ENCODE results near the gene LSM2.
"Not testable (repeated sequence)": the region's sequence is repeated elsewhere in the genome, so short reads cannot be mapped to it uniquely, and the experiment has no call there.

The LSM2 gene

DNA sequence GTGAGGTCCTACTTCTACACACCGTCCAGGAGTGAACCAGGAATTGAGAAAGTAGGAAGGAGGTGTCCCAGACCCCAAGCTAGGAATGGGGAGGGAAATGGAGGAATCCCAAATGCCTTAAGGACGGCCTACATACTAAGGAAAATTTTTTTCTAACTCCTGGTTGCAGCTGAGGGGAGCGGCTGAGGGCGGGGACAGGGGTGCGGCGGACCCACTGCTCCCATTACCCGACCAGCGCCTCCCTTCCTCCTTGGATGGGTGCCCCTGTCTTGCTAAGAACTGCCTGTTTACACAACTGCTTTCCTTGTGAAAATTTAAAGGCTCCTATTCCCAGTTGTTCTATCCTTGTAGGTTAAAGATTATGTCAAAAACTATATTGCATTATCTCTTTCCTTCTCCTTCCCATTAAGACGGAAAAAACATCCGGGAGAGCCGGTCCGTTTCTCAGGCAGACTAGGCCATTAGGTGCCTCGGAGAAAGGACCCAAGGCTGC, 20.1 kb upstream of the LSM2 start:
- DNase-seq = peak; percentile 87 to 93

DNA sequence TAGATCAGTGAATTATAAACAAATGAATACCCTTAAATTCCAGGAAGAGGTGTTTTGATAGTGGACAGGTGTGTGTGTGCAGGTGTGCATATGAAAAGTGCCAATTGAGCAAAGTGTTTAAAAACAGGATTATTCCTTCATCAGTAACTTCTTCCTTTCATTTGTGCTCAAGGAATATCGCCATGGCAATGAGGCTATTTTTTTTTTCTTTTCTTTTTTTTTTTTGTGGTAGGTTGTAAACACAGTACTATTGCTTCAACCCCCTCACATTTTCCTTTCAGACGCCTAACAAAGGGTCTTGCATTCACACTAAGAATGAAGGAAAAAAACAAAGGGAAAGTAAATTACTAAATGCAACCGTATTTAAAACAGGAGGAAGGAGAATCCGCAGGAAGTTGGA, 18.8 kb upstream of the LSM2 start:
- no peak for DNase-seq

DNA sequence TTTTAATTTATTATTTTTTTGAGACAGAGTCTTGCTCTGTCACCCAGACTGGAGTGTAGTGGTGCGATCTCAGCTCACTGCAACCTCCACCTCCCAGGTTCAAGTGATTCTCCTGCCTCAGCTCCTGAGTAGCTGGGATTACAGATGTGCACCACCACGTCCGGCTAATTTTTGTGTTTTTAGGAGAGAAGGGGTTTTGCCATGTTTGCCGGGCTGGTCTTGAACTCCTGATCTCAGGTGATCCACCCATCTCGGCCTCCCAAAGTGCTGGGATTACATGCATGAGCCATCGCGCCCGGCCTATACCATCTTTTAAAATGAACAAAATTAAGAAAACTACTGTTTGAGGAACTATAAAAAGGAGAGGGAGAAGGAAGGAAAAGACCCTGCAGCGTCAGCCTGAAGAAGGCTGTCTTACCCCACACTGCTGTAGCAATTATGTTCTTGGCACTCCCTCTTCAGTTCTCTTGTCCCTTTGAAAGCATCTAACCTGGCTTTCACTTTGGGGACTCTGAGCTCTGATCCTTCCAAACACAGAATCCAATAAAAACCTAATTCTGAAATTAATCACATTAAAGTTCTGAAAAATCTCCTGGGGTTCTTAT, 16.9 kb upstream of the LSM2 start:
- peak; percentile 34 to 53 for DNase-seq

DNA sequence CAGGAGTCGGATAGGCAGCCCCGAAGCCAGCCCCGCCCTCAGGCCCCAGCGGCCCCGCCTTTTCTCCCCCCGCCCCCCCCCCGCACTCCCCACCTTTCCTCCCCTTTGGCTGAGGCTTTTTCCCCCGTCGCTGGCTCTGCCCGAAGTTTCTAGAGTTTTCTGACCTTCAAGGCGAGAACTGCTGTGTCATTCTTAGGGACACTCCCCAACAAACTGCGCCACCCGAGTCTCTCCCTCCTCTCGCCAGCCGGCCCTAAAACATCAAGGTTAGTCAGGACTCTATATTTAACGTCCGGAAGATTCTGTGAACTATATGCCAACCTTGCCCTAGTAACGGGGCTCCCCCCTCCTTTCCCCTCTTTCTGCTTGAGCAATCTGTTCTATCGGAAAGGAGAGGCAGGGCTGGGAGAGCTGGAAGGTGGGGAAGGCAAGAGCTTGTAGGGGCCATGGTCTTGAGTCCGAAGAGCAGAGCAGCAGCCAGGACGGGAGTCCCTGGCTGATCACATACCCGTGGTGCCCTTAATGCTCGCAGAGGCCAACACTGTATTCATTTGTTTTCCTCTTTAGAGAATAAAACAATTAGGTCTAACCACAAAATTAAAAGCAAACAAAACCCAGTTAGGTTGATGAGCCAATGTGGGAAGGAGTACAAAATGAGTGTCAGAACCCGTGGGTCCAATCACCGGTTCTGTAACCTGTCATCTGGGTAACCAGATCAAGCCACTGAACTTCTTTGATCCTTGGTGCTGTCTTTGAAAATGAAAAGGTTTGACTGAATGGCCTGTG, 15.5 kb upstream of the LSM2 start:
- DNase-seq = peak; percentile 64 to 76

DNA sequence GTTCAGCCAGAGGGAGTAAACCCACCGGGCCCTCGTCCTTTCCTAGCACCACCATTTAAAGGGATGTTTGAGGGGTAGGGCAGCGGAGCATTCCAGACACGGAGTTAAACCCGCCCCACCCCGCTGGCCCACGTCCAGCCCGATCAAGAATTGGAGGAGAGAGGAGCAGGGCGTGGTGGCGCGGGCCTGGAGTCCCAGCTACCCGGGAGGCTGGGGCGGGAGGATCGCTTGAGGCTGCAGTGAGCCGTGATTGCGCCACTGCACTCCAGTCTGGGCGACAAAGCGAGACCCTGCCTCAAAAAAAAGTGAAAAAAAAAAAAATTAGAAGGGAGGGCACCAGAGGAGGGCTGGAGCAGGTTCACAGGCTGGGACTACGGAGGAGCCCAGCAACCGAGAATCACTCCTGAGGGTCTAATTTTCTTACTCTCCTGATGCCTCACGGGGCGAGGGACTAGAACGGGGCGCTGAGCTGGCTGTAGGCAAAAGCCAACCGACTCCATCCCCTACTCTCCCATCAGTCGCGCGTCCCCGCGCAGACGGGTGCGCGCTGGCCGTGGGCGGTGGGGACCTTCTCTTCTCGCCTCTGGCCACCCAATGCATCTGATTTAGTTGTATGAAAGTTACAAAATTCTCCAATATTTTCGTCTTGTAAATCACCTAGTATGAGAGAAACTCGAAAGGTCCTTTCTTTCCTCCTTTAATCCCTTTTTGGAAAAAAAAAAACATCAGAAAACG, 14.7 kb upstream of the LSM2 start:
- peak; percentile 54 to 64 for DNase-seq

DNA sequence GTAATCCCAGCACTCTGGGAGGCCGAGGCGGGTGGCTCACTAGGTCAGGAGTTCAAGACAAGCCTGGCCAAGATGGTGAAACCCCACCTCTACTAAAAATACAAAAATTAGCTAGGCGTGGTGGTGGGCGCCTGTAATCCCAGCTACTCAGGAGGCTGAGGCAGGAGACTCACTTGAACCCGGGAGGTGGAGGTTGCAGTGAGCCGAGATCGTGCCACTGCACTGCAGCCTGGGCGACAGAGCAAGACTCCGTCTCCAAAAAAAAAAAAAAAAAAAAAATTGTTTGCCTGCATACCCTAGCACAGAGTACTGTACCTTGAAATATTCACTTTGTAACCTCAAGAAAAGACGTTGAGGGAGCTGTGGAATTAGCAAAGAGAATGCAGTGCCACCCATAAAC, 13.6 kb upstream of the LSM2 start:
- not testable (repeated sequence) for DNase-seq

DNA sequence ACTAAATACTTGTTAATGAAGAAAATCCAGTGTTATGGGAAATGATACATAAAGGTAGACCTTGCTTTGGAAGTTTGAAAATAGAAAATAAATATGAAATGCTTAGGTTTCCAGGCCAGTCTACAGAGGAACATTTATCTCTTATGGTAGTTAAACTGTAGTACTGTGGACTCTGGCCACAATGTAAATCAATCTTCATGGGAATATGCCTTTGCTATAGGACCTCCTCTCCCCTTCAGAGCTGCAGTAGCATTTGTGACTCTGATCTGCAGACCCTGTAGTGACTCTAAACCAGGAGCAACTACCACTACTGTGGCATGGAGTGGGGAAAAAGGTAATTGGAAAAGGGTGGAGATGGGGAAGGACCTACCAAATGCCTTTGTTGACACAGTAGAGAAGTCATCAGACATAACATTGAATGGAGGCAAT, 13.1 kb upstream of the LSM2 start:
- no peak for DNase-seq

DNA sequence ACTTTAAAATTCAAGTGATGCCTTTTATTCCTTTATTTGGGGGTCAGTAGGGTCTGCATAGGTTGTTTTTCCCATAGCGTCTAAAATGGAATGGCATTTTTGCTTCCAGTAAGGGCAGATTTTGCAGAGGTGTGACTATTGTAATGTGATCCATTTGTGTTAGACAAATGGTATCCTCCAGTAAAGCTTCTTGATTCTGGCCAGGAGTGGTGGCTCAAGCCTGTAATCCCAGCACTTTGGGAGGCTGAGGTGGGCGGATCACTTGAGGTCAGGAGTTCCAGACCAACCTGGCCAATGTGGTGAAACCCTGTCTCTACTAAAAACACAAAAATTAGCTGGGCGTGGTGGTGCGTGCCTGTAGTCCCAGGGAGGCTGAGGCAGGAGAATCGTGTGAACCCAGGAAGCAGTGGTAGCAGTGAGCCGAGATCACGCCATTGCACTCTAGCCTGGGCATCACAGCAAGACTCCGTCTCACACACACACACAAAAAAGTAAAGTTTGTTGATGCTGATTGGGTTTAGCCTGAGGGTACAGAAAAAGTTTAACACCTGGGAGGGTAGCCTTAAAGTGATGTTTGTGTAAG, 11.3 kb upstream of the LSM2 start:
- not testable (repeated sequence) for DNase-seq

DNA sequence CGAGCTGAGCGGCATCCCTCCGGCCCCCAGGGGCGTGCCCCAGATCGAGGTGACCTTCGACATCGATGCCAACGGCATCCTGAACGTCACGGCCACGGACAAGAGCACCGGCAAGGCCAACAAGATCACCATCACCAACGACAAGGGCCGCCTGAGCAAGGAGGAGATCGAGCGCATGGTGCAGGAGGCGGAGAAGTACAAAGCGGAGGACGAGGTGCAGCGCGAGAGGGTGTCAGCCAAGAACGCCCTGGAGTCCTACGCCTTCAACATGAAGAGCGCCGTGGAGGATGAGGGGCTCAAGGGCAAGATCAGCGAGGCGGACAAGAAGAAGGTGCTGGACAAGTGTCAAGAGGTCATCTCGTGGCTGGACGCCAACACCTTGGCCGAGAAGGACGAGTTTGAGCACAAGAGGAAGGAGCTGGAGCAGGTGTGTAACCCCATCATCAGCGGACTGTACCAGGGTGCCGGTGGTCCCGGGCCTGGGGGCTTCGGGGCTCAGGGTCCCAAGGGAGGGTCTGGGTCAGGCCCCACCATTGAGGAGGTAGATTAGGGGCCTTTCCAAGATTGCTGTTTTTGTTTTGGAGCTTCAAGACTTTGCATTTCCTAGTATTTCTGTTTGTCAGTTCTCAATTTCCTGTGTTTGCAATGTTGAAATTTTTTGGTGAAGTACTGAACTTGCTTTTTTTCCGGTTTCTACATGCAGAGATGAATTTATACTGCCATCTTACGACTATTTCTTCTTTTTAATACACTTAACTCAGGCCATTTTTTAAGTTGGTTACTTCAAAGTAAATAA, 10.6 kb upstream of the LSM2 start:
- peak; percentile 55 to 65 for DNase-seq

DNA sequence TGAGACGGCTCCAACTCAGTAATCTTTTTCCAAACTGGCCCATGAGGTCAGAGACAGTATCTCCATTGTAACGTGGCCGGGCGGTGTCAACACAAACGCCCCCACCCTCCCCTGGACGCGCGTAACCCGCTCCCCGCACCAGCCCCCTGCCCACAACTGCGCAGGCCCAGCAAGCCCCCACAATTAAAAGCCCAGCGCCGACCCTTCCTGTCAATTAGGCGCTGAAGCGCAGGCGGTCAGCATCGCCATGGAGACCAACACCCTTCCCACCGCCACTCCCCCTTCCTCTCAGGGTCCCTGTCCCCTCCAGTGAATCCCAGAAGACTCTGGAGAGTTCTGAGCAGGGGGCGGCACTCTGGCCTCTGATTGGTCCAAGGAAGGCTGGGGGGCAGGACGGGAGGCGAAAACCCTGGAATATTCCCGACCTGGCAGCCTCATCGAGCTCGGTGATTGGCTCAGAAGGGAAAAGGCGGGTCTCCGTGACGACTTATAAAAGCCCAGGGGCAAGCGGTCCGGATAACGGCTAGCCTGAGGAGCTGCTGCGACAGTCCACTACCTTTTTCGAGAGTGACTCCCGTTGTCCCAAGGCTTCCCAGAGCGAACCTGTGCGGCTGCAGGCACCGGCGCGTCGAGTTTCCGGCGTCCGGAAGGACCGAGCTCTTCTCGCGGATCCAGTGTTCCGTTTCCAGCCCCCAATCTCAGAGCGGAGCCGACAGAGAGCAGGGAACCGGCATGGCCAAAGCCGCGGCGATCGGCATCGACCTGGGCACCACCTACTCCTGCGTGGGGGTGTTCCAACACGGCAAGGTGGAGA, 8.5 kb upstream of the LSM2 start, which contains the start of the genes HSPA1A and HSPA1L:
HSPA1A (plus strand) TSS at position 519 of the 814 bp plus-strand sequence; CDS start at position 733, 214 bp downstream.
HSPA1L (minus strand) TSS at position 259 of the 814 bp plus-strand sequence. CDS start 3,311 bp downstream, outside the sequence.
- peak; percentile 91 to 94 for DNase-seq

DNA sequence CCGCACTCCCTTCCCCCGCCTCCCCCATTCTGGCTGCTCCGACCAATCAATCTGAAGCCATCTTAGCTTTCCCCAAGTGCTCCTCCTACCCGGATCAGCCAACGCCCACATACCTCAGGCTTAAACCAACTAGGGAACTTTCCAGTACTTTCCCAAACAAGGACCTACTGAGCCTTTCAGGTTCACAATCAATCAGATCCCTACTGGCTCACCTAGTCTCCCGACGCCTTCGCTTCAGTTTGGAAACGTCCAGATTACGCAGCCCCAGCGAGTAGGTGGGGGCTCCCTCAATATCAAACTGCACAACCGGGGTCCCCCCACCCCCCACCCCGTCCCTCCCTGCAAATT, 7.9 kb upstream of the LSM2 start:
- peak; percentile 96 to 97 for DNase-seq

DNA sequence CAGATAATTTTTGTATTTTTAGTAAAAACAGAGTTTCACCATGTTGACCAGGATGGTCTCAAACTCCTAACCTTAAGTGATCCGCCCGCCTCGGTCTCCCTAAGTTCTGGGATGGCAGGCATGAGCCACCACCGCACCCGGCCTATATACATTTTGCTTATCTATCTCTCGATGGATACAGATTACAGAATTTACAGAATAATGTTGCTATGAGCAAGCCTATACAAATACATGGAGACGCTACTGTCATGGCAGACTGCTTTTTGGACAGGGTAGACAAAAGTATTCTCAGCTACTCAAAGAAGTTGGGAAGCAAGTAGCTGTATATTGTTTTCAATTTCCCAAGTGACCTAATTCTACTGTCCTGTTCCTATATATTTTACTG, 6.7 kb upstream of the LSM2 start:
- DNase-seq = no peak

DNA sequence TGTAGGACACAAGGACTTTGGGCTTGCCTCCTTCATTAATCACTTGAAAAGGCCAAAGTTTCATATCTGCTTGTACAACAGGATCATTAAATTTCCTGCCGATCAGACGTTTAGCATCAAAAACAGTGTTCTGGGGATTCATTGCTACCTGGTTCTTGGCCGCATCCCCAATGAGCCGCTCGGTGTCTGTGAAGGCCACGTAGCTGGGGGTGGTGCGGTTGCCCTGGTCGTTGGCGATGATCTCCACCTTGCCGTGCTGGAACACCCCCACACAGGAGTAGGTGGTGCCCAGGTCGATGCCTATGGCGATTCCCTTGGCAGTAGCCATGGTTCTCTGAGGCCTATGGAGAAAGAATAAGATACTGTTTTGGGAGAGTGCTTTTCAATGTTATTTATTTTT, 4.9 kb upstream of the LSM2 start:
- no peak for DNase-seq

DNA sequence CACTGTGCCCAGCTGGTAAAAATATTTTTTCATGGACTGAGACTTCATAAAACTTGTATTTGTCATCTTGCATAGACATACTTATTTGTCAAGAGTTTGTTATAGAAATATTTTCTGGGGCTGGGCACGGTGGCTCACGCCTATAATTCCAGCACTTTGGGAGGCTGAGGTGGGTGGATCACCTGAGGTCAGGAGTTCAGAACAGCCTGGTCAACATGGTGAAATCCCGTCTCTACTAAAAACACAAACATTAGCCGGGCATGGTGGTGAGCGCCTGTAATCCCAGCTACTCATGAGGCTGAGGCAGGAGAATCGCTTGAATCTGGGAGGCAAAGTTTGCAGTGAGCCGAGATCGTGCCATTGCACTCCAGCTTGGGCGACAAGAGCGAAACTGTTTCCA, 1.8 kb upstream of the LSM2 start:
- not testable (repeated sequence) for DNase-seq

DNA sequence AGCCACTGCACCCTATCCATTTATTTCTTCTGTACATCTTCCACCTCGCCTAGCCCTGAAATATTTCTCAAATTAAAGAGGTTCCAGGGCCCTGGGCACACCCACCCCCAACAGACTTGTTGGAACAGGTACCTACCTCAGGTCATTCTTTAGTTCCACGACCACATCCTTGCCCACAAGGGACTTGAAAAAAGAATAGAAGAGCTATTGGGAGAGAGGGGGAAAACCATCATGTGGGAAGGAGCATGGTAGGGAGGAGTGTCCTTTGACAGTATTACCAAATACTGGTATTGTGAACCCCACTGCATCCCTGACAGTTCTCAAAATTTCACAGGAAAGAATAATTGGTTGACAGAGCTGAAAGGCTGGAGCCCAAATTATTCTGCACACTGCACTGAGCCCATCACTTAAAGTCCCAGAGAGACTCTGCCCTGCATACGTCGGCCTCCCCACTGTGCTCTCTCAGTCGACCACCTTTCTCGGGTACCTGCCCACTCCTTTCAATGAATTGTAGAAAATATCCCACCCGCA, 762 bp downstream of the LSM2 start:
- DNase-seq = no peak

DNA sequence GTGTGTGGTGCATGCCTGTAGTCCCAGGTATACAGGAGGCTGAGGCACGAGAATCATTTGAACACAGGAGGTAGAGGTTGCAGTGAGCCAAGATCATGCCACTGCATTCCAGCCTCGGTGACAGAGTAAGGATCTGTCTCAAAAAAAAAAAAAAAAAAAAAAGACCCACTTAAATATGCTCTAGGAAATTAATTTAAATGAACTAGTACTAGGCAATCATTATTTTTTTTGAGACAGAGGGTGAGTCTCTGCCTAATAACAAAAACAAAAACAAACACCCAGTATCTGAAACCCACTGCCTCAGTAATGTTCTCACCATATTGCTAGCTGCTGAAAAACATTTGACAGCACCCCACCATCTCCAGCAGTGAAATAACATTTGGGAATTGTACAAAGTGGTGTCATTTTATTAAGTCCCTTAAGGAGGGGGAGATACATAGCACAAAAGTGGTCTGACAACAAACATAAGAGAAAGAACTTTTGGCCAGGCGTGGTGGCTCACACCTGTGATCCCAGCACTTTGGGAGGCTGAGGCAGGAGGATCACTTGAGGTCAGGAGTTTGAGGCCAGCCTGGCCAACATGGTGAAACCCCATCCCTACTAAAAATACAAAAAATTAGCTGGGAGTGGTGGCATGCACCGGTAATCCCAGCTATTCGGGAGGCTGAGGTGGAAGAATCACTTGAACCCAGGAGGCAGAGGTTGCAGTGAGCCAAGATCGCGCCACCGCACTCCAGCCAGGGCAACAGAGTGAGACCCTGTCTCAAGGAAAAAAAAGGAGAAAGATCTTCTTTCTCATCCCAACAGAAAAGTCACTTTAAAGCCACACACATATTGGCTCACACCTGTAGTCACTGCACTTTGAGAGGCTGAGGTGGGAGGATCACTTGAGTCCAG, 5.5 kb downstream of the LSM2 start:
- not testable (repeated sequence) for DNase-seq

DNA sequence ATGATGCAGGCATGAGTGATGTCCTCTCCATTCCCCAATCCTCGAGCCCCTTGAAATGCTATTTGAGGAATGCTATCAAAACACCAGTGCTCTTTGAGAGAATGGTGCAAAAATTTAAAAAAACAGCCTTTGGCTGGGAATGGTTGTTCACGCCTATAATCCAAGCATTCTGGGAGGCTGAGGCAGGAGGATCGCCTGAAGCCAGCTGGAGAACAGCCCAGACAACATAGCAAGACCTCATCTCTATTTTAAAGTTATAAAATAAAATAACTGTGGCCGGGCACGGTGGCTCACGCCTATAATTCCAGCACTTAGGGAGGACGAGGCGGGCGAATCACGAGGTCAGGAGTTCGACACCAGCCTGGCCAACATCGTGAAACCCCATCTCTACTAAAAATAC, 7.0 kb downstream of the LSM2 start:
- DNase-seq = no peak

DNA sequence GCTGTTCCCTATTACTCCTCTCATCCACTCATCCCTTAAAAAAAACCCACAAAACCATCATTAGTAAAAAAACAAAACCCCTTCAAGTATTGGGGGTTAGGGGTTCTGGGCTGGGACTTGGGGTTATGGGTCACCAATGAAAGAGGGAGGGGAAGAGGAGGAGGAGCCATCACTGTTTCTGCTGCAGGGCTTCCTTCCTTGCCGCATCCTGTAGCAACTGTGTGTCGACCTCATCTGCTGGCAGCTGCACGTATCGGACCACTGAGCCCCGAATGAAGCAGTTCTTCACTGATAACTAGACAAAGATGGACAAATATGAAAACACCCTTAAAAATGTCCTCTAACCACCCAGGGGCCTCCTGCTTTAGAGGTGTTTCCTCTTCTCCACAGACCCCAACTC, 9.2 kb downstream of the LSM2 start:
- no peak for DNase-seq

DNA sequence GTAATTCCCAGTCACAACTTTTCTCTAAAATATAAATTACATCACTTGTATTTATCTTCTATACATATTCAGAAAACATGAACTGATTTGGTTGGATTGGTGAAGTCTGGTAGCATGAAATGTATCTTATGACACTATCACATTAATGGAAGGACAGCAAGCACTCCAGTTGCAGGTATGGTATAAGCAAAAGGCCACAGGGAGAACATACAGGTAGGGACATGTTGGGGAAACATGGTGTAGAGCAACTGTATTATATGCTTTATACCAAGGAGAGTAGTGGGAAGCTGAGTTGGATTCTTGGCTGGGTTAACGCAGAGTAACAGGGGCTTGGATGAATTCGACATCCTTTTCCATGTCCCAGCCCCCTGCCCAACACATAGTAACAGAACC, 9.8 kb downstream of the LSM2 start:
- DNase-seq = no peak

Measured in Kasumi-1 (cell line).